Measurements from ENCODE around the gene PADI1.

DNA sequence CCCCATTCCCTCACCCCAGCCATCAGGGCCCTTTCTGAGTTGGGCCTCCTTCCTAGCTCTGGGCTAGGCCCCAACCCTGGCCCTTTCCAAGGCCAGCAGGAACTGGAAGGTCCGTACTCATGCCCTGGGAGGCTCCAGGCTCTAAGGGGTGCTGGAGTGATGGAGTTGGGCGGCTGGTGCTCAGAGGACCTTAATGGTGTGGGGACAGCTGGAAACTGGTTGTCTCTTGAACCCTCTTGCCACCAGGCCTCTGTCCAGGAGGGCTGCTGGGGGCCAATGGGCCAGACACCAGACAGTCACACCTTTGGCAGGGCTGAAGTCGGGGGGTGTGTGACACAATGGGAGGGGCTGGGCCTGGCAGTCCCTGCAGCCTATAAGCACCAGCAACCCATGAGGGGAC is 9.2 kb upstream of the PADI1 start:
- TF ChIP-seq, protein P1, sequence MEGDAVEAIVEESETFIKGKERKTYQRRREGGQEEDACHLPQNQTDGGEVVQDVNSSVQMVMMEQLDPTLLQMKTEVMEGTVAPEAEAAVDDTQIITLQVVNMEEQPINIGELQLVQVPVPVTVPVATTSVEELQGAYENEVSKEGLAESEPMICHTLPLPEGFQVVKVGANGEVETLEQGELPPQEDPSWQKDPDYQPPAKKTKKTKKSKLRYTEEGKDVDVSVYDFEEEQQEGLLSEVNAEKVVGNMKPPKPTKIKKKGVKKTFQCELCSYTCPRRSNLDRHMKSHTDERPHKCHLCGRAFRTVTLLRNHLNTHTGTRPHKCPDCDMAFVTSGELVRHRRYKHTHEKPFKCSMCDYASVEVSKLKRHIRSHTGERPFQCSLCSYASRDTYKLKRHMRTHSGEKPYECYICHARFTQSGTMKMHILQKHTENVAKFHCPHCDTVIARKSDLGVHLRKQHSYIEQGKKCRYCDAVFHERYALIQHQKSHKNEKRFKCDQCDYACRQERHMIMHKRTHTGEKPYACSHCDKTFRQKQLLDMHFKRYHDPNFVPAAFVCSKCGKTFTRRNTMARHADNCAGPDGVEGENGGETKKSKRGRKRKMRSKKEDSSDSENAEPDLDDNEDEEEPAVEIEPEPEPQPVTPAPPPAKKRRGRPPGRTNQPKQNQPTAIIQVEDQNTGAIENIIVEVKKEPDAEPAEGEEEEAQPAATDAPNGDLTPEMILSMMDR (IDR thresholded peaks at IDR 0.05), result no peak
- no peak for TF ChIP-seq POLR2A (IDR thresholded peaks at IDR 0.05)
